HepG2 (cell line): ENCODE data around the gene UQCRHL. TPM values are rescaled to one million over a fixed set of nuclear protein-coding genes. Genes with fewer than 3 reads are reported as not detected.
A peak's percentile ranks its signal among the peaks of the same experiment; 100 is the strongest.

Source experiments
- HNRNPLL ChIP-seq: fragments of 200-400 bp; formaldehyde crosslinking; IDR thresholded peaks from 2 replicates; pipeline ENCODE4 v1.6.1; 2017; ENCODE audit warnings: mild to moderate bottlenecking, low read depth, low read length; ENCODE audit not compliant: poor library complexity, severe bottlenecking
- KAT8 ChIP-seq: IDR thresholded peaks from 2 replicates; pipeline ENCODE4 v1.6.1; 2016; ENCODE audit warnings: missing genetic modification reagents, missing compliant biosample characterization
- KDM5A ChIP-seq: fragments of 200-600 bp; sonication (generic); IDR thresholded peaks from 2 replicates; pipeline ENCODE4 v1.7.0; 2018; ENCODE audit warnings: antibody characterized with exemption, mild to moderate bottlenecking, low read length, borderline replicate concordance
- MIXL1 ChIP-seq: IDR thresholded peaks from 2 replicates; pipeline ENCODE4 v1.6.1; 2016
- PRPF4 ChIP-seq: fragments of 200-400 bp; formaldehyde crosslinking; IDR thresholded peaks from 2 replicates; pipeline ENCODE4 v1.6.1; 2016; ENCODE audit warnings: low read length, low read depth; ENCODE audit not compliant: poor library complexity, severe bottlenecking
- SPEN ChIP-seq: sonication (generic); formaldehyde crosslinking; IDR thresholded peaks from 2 replicates; pipeline ENCODE4 v1.5.1; 2020; ENCODE audit warnings: low read depth, mild to moderate bottlenecking, missing genetic modification reagents
- ZBTB40 ChIP-seq, 2 experiments: fragments of 450-650 bp in 1 of 2; sonication (generic) in 1 of 2; formaldehyde crosslinking in 1 of 2; IDR thresholded peaks; 2 replicates each; pipeline versions ENCODE4 v1.6.1 to v1.8.0; 2016 to 2022; ENCODE audit warnings: antibody characterized with exemption in 1 of 2, mild to moderate bottlenecking in 1 of 2, missing genetic modification reagents in 1 of 2
- ZKSCAN1 ChIP-seq: fragments of 150-350 bp; IDR thresholded peaks from 2 replicates; pipeline ENCODE4 v1.6.1; 2014; ENCODE audit warnings: low read length
- ZNF274 ChIP-seq: sonication (generic); formaldehyde crosslinking; IDR thresholded peaks from 2 replicates; pipeline ENCODE4 v1.5.1; 2020; ENCODE audit warnings: mild to moderate bottlenecking, missing genetic modification reagents
- ZNF512B ChIP-seq: sonication (generic); formaldehyde crosslinking; IDR thresholded peaks from 2 replicates; pipeline ENCODE4 v1.5.1; 2020; ENCODE audit warnings: missing genetic modification reagents, mild to moderate bottlenecking, borderline replicate concordance
- ZNF614 ChIP-seq: IDR thresholded peaks from 2 replicates; pipeline ENCODE4 v1.6.1; 2018; ENCODE audit warnings: missing biosample characterization, missing genetic modification reagents, inconsistent platforms, borderline replicate concordance
- ZNF709 ChIP-seq: sonication (generic); formaldehyde crosslinking; IDR thresholded peaks from 2 replicates; pipeline ENCODE4 v1.5.0; 2020; ENCODE audit warnings: mild to moderate bottlenecking, missing genetic modification reagents
- ZNF720 ChIP-seq: sonication (generic); formaldehyde crosslinking; IDR thresholded peaks from 2 replicates; pipeline ENCODE4 v1.4.0; 2020; ENCODE audit warnings: missing genetic modification reagents
- ZSCAN5A ChIP-seq: sonication (generic); formaldehyde crosslinking; IDR thresholded peaks from 2 replicates; pipeline ENCODE4 v1.8.0; 2022; ENCODE audit warnings: mild to moderate bottlenecking, missing genetic modification reagents, borderline replicate concordance
- polyA plus RNA-seq, 8 experiments: library from polyadenylated mRNA; depleted of rRNA in 3 of 8; stranded (reverse) in 7 of 8; unstranded in 1 of 8; fragments of >200 nt; fragmentation: Illumina TruSeq in 4 of 8; extraction: Trizol in 4 of 8; gene quantifications; 2 replicates each; pipeline versions ENCODE4 v1.2.1 to v1.2.3, GENCODE V29; 2011 to 2016; ENCODE audit warnings: low read depth in 4 of 8, missing spikeins in 1 of 8, mixed read lengths in 1 of 8; ENCODE audit not compliant: insufficient read depth in 1 of 8
- total RNA-seq, 5 experiments: library from RNA; depleted of rRNA; stranded (reverse); fragments of >200 nt; fragmentation: Illumina TruSeq; extraction: Trizol; gene quantifications; 2 replicates each; pipeline ENCODE4 v1.2.3, GENCODE V29; 2016; ENCODE audit warnings: low read depth in 1 of 5

Gene UQCRHL
- total and polyA plus RNA-seq, 2 of the 13 experiments (the other 11 are each of a cell fraction or from before 2014, with no cell fraction given) = 1.8 to 2.3 TPM

GRCh38 chr1:15848929-15849774 is 41.7 kb upstream of the UQCRHL start (continued):
- TF ChIP-seq ZBTB40 (IDR thresholded peaks at IDR 0.05) = no peak
- TF ChIP-seq ZBTB40 (CRISPR knock-in tag; IDR thresholded peaks at IDR 0.05) = peak; percentile 33; the same call in 1 of the 2 replicates
- TF ChIP-seq ZNF709 (CRISPR knock-in tag) = peak; percentile 14; the same call in 1 of the 2 replicates
- TF ChIP-seq SPEN (CRISPR knock-in tag) = peak; percentile 98; the same call in 1 of the 2 replicates
- TF ChIP-seq KAT8 (CRISPR knock-in tag) = peak; percentile 60; the same call in 1 of the 2 replicates
- TF ChIP-seq ZSCAN5A (CRISPR knock-in tag) = no peak
- TF ChIP-seq MIXL1 (CRISPR knock-in tag) = 0 out of 2 replicates have a peak, but pooled peaks have one; percentile 28
- TF ChIP-seq HNRNPLL = peak; percentile 68
- TF ChIP-seq ZNF720 (CRISPR knock-in tag) = no peak
- peak; percentile 17; the same call in 1 of the 2 replicates for TF ChIP-seq KDM5A
- TF ChIP-seq PRPF4 = no peak
- TF ChIP-seq ZKSCAN1 = no peak
- no peak for TF ChIP-seq ZNF512B (CRISPR knock-in tag)
- no peak for TF ChIP-seq ZNF274
- peak; percentile 51; the same call in 1 of the 2 replicates for TF ChIP-seq ZNF614 (CRISPR knock-in tag)
